Stromal cell of bone marrow (primary cell): ENCODE results near the gene NRL.

ENCODE experiments used
- DNase-seq: peaks from one replicate; pipeline ENCODE4 v3.0.0-alpha.2; 2012; ENCODE audit warnings: low read depth

The NRL gene

GRCh38 chr14:24065408-24065807 lies 49.3 kb downstream of the NRL start:
- no peak for DNase-seq

GRCh38 chr14:24064856-24065255 lies 49.9 kb downstream of the NRL start:
- no peak for DNase-seq

- DNase-seq: no peak
Measured at GRCh38 chr14:24064091-24064795, 50.5 kb downstream of the NRL start.

- DNase-seq: no peak
Measured at GRCh38 chr14:24063263-24063836, 51.4 kb downstream of the NRL start.

- no peak for DNase-seq
Measured at GRCh38 chr14:24062216-24062980, 52.4 kb downstream of the NRL start.

- DNase-seq: no peak
Measured at GRCh38 chr14:24060984-24061913, 53.5 kb downstream of the NRL start.

- DNase-seq: no peak
Measured at GRCh38 chr14:24060443-24060842, 54.3 kb downstream of the NRL start.

- DNase-seq: no peak
Measured at GRCh38 chr14:24059841-24060388, 54.8 kb downstream of the NRL start.

GRCh38 chr14:24058951-24059475 lies 55.7 kb downstream of the NRL start:
- DNase-seq: no peak

GRCh38 chr14:24058260-24058950 lies 56.3 kb downstream of the NRL start:
- DNase-seq: peak; percentile 59

GRCh38 chr14:24057867-24058259 lies 56.9 kb downstream of the NRL start:
- no peak for DNase-seq

- no peak for DNase-seq
Measured at GRCh38 chr14:24057271-24057670, 57.5 kb downstream of the NRL start.

GRCh38 chr14:24056800-24057184 lies 58.0 kb downstream of the NRL start:
- no peak for DNase-seq

GRCh38 chr14:24055971-24056799 lies 58.6 kb downstream of the NRL start:
- DNase-seq: no peak

GRCh38 chr14:24054646-24055045 lies 60.1 kb downstream of the NRL start:
- DNase-seq: no peak

- DNase-seq: no peak
Measured at GRCh38 chr14:24054324-24054641, 60.5 kb downstream of the NRL start.

GRCh38 chr14:24053548-24054323 lies 61.0 kb downstream of the NRL start:
- no peak for DNase-seq

- DNase-seq: no peak
Measured at GRCh38 chr14:24052656-24053547, 61.8 kb downstream of the NRL start.
